Activated CD4-positive, alpha-beta memory T cell treated with anti-CD3 and anti-CD28 coated beads, Interleukin-2, amount 10 ng/mL, durations not matched to agents 7 days and 5 days (primary cell): ENCODE measurements around the gene FBXW7. TPM values are rescaled to one million over a fixed set of nuclear protein-coding genes. Genes with fewer than 3 reads are reported as not detected.

Source experiments
- CTCF ChIA-PET: fragments of 350-600 bp; sonication (Branson Sonifier 250); formaldehyde crosslinking; loops from one replicate; lab custom pipeline; 2021; ENCODE audit warnings: antibody characterized with exemption, inconsistent platforms; lab: Charles Lee
- POLR2A ChIA-PET: fragments of 350-600 bp; sonication (Branson Sonifier 250); formaldehyde crosslinking; loops from one replicate; lab custom pipeline; 2021; ENCODE audit warnings: antibody characterized with exemption; lab: Charles Lee
- DNase-seq: peaks from one replicate; pipeline ENCODE4 v3.0.0-alpha.2; 2020
- H3K27ac Mint-ChIP-seq: one replicate; pipeline ENCODE4 v1.8.0; 2021; ENCODE audit warnings: mild to moderate bottlenecking, mixed read lengths
- H3K27me3 Mint-ChIP-seq: one replicate; pipeline ENCODE4 v1.8.0; 2021; ENCODE audit warnings: mixed read lengths
- H3K36me3 Mint-ChIP-seq: one replicate; pipeline ENCODE4 v1.8.0; 2021; ENCODE audit warnings: low read depth, mixed read lengths
- H3K4me1 Mint-ChIP-seq: one replicate; pipeline ENCODE4 v1.8.0; 2021; ENCODE audit warnings: mixed read lengths
- H3K4me3 Mint-ChIP-seq: one replicate; pipeline ENCODE4 v1.8.0; 2021; ENCODE audit warnings: mild to moderate bottlenecking, mixed read lengths
- H3K9me3 Mint-ChIP-seq: one replicate; pipeline ENCODE4 v1.8.0; 2021; ENCODE audit warnings: mixed read lengths
- total RNA-seq, 2 experiments: library from RNA; stranded (reverse); gene quantifications; one replicate each; pipeline ENCODE4 v1.2.3, GENCODE V29; 2021

FBXW7 gene
- total RNA-seq, 2 experiments from 2014 or later = 59.8 to 66.8 TPM

DNA sequence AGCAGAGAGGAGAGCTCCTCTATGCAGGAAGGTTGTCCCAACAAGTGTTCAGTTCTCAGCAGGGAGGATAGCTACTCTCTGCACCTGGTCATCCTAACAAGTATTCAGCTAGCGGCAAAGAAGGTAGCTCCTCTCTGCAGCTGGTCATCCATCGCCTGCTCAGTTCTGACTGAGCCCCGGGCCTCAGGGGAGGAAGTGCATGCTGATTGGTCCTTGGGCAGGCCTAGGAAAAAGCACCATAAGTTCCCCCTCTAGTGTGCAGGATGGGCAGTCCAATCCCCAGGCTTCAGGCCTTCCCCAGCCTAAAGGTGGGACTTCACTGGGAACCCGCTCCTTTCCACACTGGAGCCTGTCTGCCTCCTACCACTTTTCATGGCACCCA is 4.4 kb upstream of the FBXW7 start:
- Mint-ChIP-seq H3K27ac (no peak overlapping the region), H3K4me3 (no peak overlapping the region), H3K9me3 (no peaks in the 10 kb centered on the region), H3K36me3 (peaks cover 35% of the 10 kb centered on the region), H3K4me1 (peaks cover 32% of the 10 kb centered on the region), H3K27me3 (no peaks in the 10 kb centered on the region)
- POLR2A ChIA-PET = interaction anchor here (9.0 kb wide), 1 partner anchor 12 kb away, joined by 266 read pairs; no protein-coding TSS in a partner anchor
- DNase-seq = no peak
- CTCF ChIA-PET = no interaction called here

DNA sequence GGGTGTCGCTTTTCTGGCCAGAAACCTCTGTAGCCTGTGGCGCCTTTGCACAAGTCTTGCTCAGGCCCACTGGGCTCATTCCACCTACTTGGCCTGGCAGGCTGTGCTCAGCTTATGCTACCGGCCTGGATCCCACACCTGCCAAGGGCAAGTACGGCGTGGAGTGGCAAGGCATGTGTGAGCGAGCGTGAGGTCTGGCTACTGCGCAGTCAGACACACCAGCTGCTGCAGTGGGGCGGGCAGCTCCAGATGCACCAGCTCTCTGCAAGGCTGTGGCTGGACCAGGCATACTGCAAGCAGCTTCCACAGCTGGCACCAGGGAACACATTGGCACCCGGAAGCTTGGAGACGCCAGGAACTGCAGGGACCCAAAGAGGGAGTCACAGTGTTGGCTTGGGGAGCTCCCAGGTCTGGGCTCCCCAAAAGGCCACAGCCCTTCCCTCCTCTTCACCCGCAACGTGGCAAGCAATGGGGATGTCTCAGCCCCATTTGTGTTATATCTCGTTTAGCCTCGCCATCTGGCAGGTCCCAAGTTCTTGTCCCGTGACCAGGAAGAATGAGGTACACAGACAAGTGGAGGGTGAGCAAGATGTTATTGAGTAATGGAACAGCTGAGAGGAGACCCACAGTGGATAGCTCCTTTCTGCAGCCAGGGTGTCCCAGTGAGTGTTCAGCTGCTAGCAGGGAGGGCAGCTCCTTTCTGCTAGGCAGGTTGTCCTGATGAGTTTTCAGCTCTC is 3.8 kb upstream of the FBXW7 start:
- Mint-ChIP-seq H3K9me3 (no peaks in the 10 kb centered on the region), H3K27me3 (no peaks in the 10 kb centered on the region), H3K27ac (no peak overlapping the region), H3K4me1 (peaks cover 30% of the 10 kb centered on the region), H3K4me3 (no peak overlapping the region), H3K36me3 (peaks cover 34% of the 10 kb centered on the region)
- no peak for DNase-seq
- CTCF ChIA-PET = no interaction called here
- POLR2A ChIA-PET = interaction anchor here (9.0 kb wide), 1 partner anchor 13 kb away, joined by 266 read pairs; no protein-coding TSS in a partner anchor

DNA sequence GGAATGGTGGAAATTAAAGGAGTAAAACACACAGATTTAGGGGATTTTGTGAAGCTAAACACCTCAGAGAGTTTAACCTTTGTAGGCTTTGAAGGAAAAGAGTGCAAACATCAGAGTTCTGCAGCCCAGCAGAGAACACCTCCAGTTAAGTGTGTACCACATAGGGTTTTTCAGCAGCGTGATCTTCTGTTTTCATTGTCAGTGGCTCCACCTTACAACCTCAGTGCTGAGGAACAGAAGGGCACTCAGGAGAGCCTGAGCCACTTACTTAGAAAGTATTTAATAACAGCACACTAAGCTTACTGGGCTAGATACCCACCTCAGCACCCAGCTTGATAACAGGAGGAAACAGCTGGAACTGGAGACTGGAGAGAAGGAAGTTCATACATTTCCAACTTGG is 2.0 kb upstream of the FBXW7 start:
- H3K36me3 Mint-ChIP-seq = peaks cover 40% of the 10 kb centered on the region
- H3K9me3 Mint-ChIP-seq = no peaks in the 10 kb centered on the region
- DNase-seq = no peak
- CTCF ChIA-PET = interaction anchor here (0.6 to 3.7 kb wide), 7 partner anchors 12 to 92 kb away, joined by 3 to 33 read pairs (median 3); no protein-coding TSS in a partner anchor
- peak overlapping the region; percentile 86 for H3K4me3 Mint-ChIP-seq
- H3K4me1 Mint-ChIP-seq = peaks cover 36% of the 10 kb centered on the region
- peak overlapping the region; percentile 97 for H3K27ac Mint-ChIP-seq
- H3K27me3 Mint-ChIP-seq = no peaks in the 10 kb centered on the region
- POLR2A ChIA-PET = interaction anchor here (0.6 to 9.0 kb wide), 15 partner anchors 14 to 141 kb away, joined by 3 to 266 read pairs (median 12); partner anchors contain the start of gene TMEM154

DNA sequence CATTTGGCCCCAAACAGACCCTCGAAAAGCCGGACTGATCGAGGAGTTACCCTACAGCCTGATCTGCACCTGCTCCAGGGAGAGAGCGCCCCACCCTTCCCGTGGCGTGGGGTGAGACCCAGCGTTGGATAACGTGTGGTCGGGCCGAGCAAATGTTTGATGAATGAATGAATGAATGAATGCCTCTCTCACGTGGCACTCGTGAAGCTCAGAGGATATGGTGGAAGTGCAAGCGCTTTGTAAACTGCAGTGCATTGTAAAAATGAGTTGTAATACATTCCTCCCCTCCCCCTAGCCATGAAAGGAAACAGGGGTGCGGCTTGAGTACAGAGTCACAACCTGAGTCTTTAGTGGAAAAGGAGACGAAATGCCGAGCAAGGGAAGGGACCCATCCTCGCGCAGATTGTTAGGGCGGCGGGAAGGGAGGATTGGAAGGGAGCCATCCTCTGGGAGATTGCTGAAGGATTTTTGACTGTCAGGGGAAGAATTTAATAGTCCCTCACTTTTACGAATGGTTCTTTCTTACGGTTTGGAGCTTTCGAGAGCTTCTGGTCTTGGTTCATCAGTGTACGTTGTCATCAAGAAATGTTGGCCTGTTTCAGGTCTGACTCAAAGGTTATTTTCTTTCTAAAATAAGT is 772 bp upstream of the FBXW7 start:
- peak overlapping the region; percentile 97 for H3K27ac Mint-ChIP-seq
- H3K9me3 Mint-ChIP-seq = no peaks in the 10 kb centered on the region
- H3K4me1 Mint-ChIP-seq = peaks cover 47% of the 10 kb centered on the region
- ChIA-PET POLR2A (interaction anchor here (0.7 to 9.0 kb wide), 46 partner anchors 9 to 1438 kb away, joined by 3 to 266 read pairs (median 7); partner anchors contain the start of genes ARFIP1, TIGD4 and TMEM154), CTCF (interaction anchor here (0.6 to 3.7 kb wide), 14 partner anchors 11 to 142 kb away, joined by 3 to 33 read pairs (median 4); no protein-coding TSS in a partner anchor)
- peaks cover 45% of the 10 kb centered on the region for H3K36me3 Mint-ChIP-seq
- H3K27me3 Mint-ChIP-seq = no peaks in the 10 kb centered on the region
- DNase-seq = peak; percentile 86
- H3K4me3 Mint-ChIP-seq = peak overlapping the region; percentile 86

DNA sequence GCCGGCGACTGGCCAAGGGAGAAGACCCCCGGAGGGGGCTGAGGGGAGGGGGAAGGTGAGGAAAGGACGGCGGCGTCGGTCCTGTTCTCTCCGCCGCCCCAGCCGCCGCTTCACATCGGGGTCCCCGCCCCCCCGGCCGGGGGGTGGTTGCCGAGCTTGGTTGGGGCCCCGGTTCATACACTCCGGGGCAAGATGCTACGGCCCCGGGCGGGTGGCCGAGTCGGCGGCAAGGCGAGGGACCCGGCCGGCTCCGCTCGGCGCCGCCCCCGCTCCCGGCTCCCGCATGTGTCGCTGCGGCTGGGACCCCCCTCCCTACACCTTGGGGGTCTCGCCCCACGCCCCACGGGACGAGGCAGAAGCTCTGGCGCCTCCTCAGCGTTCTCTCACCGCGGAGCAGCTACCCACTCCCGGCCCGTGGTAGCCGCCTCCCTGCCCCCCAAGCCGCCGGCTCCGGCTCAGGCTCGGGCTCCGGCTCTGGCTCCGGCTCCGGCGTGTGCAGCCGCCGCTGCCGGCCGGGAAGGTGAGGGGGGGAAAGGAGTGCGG is 461 bp downstream of the FBXW7 start:
- peak overlapping the region; percentile 97 for H3K27ac Mint-ChIP-seq
- POLR2A ChIA-PET = interaction anchor here (0.9 to 9.0 kb wide), 30 partner anchors 10 to 954 kb away, joined by 3 to 266 read pairs (median 8); partner anchors contain the start of genes ARFIP1, TIGD4 and TMEM154
- DNase-seq = peak; percentile 44
- peaks cover 55% of the 10 kb centered on the region for H3K4me1 Mint-ChIP-seq
- H3K27me3 Mint-ChIP-seq = no peaks in the 10 kb centered on the region
- H3K9me3 Mint-ChIP-seq = no peaks in the 10 kb centered on the region
- peak overlapping the region; percentile 86 for H3K4me3 Mint-ChIP-seq
- CTCF ChIA-PET = interaction anchor here (1.2 to 3.7 kb wide), 8 partner anchors 10 to 127 kb away, joined by 3 to 33 read pairs (median 6); no protein-coding TSS in a partner anchor
- peaks cover 54% of the 10 kb centered on the region for H3K36me3 Mint-ChIP-seq

DNA sequence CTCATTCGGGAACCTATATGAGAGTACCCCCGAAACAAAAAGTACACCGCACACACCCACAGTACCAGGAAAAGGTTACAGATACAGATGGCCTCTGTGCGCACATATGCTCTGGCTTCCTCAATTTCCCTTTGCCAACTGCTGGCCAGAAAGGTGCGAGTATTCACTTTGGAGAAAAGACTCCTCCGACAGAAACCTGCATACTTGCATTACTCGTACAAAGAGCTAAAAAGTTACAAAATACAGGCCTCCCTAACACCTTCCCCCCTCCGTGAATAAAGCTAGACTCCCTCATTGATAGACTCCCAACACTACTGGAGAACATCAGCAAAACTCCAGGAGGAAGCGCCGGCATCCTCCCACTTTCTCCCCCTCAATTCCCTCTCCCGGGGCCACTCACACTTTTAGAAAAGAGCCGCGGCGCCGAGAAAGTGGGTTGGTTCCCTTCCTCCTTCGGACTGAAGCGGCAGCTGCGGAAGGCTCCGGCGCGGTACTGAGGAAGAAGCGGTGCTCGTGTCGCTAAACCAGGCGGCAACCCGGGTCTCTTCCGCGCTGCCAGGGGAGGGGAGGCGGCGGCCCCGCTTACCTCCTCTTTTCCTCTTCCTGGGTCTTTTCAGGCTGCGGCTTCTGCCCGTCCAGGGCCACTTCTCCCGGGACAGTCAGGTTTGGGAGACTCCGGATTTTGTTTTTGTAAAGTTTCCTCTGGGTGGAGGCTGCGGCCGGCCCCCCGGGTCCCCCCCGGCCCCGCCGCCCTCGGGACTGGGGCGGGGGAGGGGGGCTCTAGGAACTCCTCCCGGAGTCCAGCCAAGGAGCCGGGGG is 1.1 kb downstream of the FBXW7 start:
- DNase-seq = peak; percentile 67
- Mint-ChIP-seq H3K4me3 (peak overlapping the region; percentile 86), H3K4me1 (peaks cover 55% of the 10 kb centered on the region), H3K36me3 (peaks cover 51% of the 10 kb centered on the region), H3K27me3 (no peaks in the 10 kb centered on the region), H3K9me3 (no peaks in the 10 kb centered on the region), H3K27ac (peak overlapping the region; percentile 87)
- CTCF ChIA-PET = interaction anchor here (0.7 to 3.7 kb wide), 6 partner anchors 9 to 126 kb away, joined by 3 to 27 read pairs (median 5); no protein-coding TSS in a partner anchor
- POLR2A ChIA-PET = interaction anchor here (1.2 to 9.0 kb wide), 19 partner anchors 11 to 775 kb away, joined by 3 to 266 read pairs (median 9); partner anchors contain the start of genes ARFIP1, TIGD4 and TMEM154

DNA sequence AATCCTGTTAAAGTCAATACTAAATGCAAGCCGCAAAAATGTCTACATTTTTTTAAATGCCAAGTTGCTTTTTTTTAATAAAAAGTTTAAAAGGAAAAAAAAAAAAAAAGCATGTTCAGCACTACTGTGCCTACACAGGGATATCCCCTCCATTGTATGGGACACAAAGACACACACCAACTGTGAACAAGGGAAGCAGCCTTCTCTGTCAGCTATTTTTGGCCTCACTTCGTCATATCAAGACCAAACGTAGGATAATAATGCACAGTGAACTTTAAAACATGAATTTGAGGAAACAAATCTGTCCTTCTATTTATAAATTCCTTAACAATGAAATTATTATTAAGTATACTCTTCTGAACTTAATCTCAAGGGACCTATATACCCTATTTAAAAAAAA is 4.4 kb downstream of the FBXW7 start:
- DNase-seq = no peak
- ChIA-PET POLR2A (interaction anchor here (1.4 to 8.3 kb wide), 3 partner anchors 8 to 30 kb away, joined by 5 to 128 read pairs (median 5); no protein-coding TSS in a partner anchor), CTCF (interaction anchor here (2.3 kb wide), 1 partner anchor 30 kb away, joined by 11 read pairs; no protein-coding TSS in a partner anchor)
- Mint-ChIP-seq H3K9me3 (no peaks in the 10 kb centered on the region), H3K4me3 (no peak overlapping the region), H3K27ac (no peak overlapping the region), H3K36me3 (peaks cover 48% of the 10 kb centered on the region), H3K4me1 (peaks cover 40% of the 10 kb centered on the region), H3K27me3 (no peaks in the 10 kb centered on the region)

DNA sequence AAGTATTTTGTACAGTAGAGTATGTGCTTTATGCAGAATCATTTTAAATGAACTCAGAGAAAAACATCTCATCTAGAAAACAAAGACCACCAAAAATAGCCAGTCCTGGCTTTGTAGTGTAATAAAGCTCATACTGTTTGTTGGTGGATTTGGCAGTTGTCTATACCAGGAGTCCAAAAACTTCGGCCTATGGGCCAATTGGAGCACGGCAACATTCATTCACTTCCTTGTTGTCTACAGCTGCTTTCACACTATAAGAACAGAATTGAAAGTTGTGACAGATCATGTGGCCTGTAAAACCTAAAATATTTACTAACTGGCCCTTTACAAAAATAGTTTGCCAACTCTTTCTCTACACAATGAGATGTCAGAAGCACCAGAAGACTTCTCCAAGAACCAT is 5.3 kb downstream of the FBXW7 start:
- H3K4me3 Mint-ChIP-seq = no peak overlapping the region
- H3K9me3 Mint-ChIP-seq = no peaks in the 10 kb centered on the region
- peaks cover 47% of the 10 kb centered on the region for H3K4me1 Mint-ChIP-seq
- no peak for DNase-seq
- H3K27me3 Mint-ChIP-seq = no peaks in the 10 kb centered on the region
- POLR2A ChIA-PET = interaction anchor here (1.4 kb wide), 1 partner anchor 23 kb away, joined by 5 read pairs; no protein-coding TSS in a partner anchor
- no peak overlapping the region for H3K27ac Mint-ChIP-seq
- H3K36me3 Mint-ChIP-seq = peaks cover 49% of the 10 kb centered on the region
- CTCF ChIA-PET = interaction anchor here (1.2 to 1.3 kb wide), 2 partner anchors 29 to 32 kb away, joined by 4 to 5 read pairs; no protein-coding TSS in a partner anchor

DNA sequence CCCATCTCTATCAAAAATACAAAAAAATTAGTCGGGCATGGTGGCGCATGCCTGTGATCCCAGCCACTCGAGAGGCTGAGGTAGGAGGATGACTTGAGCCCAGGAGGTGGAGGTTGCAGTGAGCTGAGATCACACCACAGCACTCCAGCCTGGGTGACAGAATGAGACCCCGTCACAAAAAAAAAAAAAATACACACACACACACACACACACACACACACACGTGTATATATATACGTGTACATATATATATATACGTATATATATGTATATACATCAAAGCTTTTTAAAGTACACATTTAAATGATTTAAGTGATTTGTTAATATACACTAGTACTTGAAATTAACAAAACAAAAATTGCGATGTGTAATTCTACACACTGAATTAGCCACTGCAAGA is 6.0 kb downstream of the FBXW7 start:
- Mint-ChIP-seq H3K4me1 (peaks cover 53% of the 10 kb centered on the region), H3K4me3 (no peak overlapping the region), H3K36me3 (peaks cover 51% of the 10 kb centered on the region), H3K27ac (no peak overlapping the region), H3K27me3 (no peaks in the 10 kb centered on the region), H3K9me3 (no peaks in the 10 kb centered on the region)
- ChIA-PET CTCF (interaction anchor here (1.2 to 1.3 kb wide), 3 partner anchors 28 to 110 kb away, joined by 4 to 6 read pairs (median 5); no protein-coding TSS in a partner anchor), POLR2A (no interaction called here)
- no peak for DNase-seq

DNA sequence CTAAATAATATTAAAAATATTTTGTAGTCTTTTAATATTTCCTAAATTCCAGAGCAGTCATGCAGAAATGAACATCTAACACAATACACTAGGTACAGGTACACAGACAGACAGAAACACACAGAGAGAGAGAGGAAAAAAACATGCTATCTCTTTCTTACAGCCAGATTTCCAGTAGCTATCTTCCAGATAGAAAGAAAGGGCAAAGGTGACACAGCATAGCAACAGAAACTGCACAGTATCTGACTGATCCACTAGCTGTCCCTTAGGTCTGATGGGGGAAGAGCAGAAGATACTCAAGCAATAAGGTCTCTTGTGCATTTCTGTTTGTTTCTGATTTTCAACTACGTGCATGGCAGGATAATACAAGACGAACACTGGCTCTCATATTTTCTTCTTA is 7.8 kb downstream of the FBXW7 start:
- Mint-ChIP-seq H3K4me3 (no peak overlapping the region), H3K36me3 (peaks cover 43% of the 10 kb centered on the region), H3K27ac (no peak overlapping the region), H3K27me3 (no peaks in the 10 kb centered on the region), H3K9me3 (no peaks in the 10 kb centered on the region), H3K4me1 (peaks cover 63% of the 10 kb centered on the region)
- ChIA-PET CTCF (no interaction called here), POLR2A (no interaction called here)
- no peak for DNase-seq

DNA sequence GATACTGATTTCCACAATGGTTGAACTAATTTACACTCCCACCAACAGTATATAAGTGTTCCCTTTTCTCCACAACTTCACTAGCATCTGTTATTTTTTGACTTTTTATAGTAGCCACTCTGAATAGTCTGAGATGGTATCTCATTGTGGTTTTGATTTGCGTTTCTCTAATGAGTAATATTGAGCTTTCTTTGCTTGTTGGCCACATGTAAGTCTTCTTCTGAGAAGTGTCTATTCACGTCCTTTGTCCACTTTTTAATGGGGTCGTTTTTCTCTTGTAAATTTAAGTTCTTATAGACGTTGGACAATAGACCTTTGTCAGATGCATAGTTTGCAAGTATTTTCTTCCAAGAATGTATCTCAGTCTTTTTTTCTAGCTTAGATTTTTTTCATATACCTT is 10.0 kb downstream of the FBXW7 start:
- Mint-ChIP-seq H3K36me3 (peaks cover 41% of the 10 kb centered on the region), H3K9me3 (no peaks in the 10 kb centered on the region), H3K27me3 (no peaks in the 10 kb centered on the region), H3K4me1 (peaks cover 63% of the 10 kb centered on the region), H3K27ac (no peak overlapping the region), H3K4me3 (no peak overlapping the region)
- DNase-seq = no peak
- ChIA-PET POLR2A (interaction anchor here (0.7 to 7.5 kb wide), 5 partner anchors 9 to 153 kb away, joined by 3 to 128 read pairs (median 5); partner anchors contain the start of gene FBXW7), CTCF (interaction anchor here (0.6 to 3.6 kb wide), 3 partner anchors 10 to 231 kb away, joined by 3 to 16 read pairs (median 7); partner anchors contain the start of gene FBXW7)
